ENCODE measurements around the gene EPHA4.

GRCh38 chr2:221377066-221377465, 195.0 kb downstream of the EPHA4 start:
- no peak for TF ChIP-seq POLR2A (IDR thresholded peaks at IDR 0.05)
- no peak for TF ChIP-seq CTCF (IDR thresholded peaks at IDR 0.05)

Data from vagina (tissue), 2 donors.